Thoracic aorta (tissue), 2 donors: ENCODE measurements around the gene NADK. TPM values are rescaled to one million over a fixed set of nuclear protein-coding genes. Genes with fewer than 3 reads are reported as not detected.
A peak's percentile ranks its signal among the peaks of the same experiment; 100 is the strongest.
"Not testable (repeated sequence)": the region's sequence is repeated elsewhere in the genome, so short reads cannot be mapped to it uniquely, and the experiment has no call there.

Experiments
- ATAC-seq: fragments of 150-250 bp; one replicate; pipeline ENCODE4 v1.8.0; 2017; ENCODE audit warnings: low read depth; ENCODE audit not compliant: insufficient number of reproducible peaks, low FRiP score
- DNase-seq: peaks from one replicate; pipeline ENCODE4 v3.0.0-alpha.2; 2020; ENCODE audit warnings: low spot score
- H3K27ac ChIP-seq, 2 donors: fragments of 200-600 bp; sonication (generic); 1 replicate in 1 of 2; 2 replicates in 1 of 2; pipeline ENCODE4 v1.5.1; 2016; ENCODE audit warnings: mild to moderate bottlenecking in 2 of 2, moderate library complexity in 2 of 2
- H3K27me3 ChIP-seq: fragments of 200-600 bp; sonication (generic); replicated peaks from 2 replicates; pipeline ENCODE4 v1.6.0; 2016; ENCODE audit warnings: mild to moderate bottlenecking; ENCODE audit not compliant: insufficient read depth
- H3K36me3 ChIP-seq: fragments of 200-600 bp; sonication (generic); one replicate; pipeline ENCODE4 v1.5.1; 2016
- H3K4me1 ChIP-seq, 2 donors: fragments of 200-600 bp; sonication (generic); 1 replicate in 1 of 2; 2 replicates in 1 of 2; pipeline versions ENCODE4 v1.5.1 to v1.6.0; 2016; ENCODE audit warnings: low read depth in 2 of 2, mild to moderate bottlenecking in 1 of 2; ENCODE audit not compliant: control insufficient read depth in 1 of 2
- H3K4me3 ChIP-seq: fragments of 200-600 bp; sonication (generic); 2 replicates; pipeline ENCODE4 v1.5.1; 2016; ENCODE audit warnings: mild to moderate bottlenecking
- H3K9me3 ChIP-seq: fragments of 200-600 bp; sonication (generic); 2 replicates; pipeline ENCODE4 v1.5.1; 2016
- CTCF ChIP-seq: fragments of 200-600 bp; sonication (generic); IDR thresholded peaks from one replicate; pipeline ENCODE4 v1.5.1; 2019; ENCODE audit warnings: antibody characterized with exemption
- total RNA-seq, 2 donors: library from RNA; depleted of rRNA; stranded (reverse); fragments of >200 nt; gene quantifications; one replicate each; pipeline versions ENCODE4 v1.1.0 to v1.2.3, GENCODE V29; 2016

The NADK gene
- total RNA-seq, 2 donors from 2014 or later: 91.9 to 110 TPM

GRCh38 chr1:1752636-1753606 lies 25.3 kb downstream of the NADK start:
- DNase-seq (no peak), ATAC-seq (no peak)
- Histone ChIP-seq H3K36me3 (peaks cover 48% of the 10 kb centered on the region), H3K4me1 (no peaks in the 10 kb centered on the region), H3K27ac (no peak overlapping the region), H3K4me3 (no peak overlapping the region), H3K27me3 (no peaks in the 10 kb centered on the region), H3K9me3 (no peaks in the 10 kb centered on the region)
- no peak for TF ChIP-seq CTCF

- H3K4me3 ChIP-seq: no peak overlapping the region
- H3K27me3 ChIP-seq: no peaks in the 10 kb centered on the region
- DNase-seq: no peak
- no peak for ATAC-seq
- TF ChIP-seq CTCF: no peak
- peaks cover 44% of the 10 kb centered on the region for H3K36me3 ChIP-seq
- no peaks in the 10 kb centered on the region for H3K9me3 ChIP-seq
- no peaks in the 10 kb centered on the region for H3K4me1 ChIP-seq
- no peak overlapping the region for H3K27ac ChIP-seq
Measured at GRCh38 chr1:1752190-1752589, 26.1 kb downstream of the NADK start.

- not testable (repeated sequence) for H3K4me3 ChIP-seq, H3K27me3 ChIP-seq, DNase-seq, H3K27ac ChIP-seq, H3K4me1 ChIP-seq, H3K9me3 ChIP-seq, ATAC-seq
- H3K36me3 ChIP-seq: peaks cover 25% of the 10 kb centered on the region
Measured at GRCh38 chr1:1749941-1750340, 28.3 kb downstream of the NADK start.

GRCh38 chr1:1748686-1749321 lies 29.5 kb downstream of the NADK start:
- ATAC-seq: no peak
- H3K9me3 ChIP-seq: no peaks in the 10 kb centered on the region
- H3K4me3 ChIP-seq: no peak overlapping the region
- peaks cover 13% of the 10 kb centered on the region for H3K36me3 ChIP-seq
- no peak for DNase-seq
- no peaks in the 10 kb centered on the region for H3K4me1 ChIP-seq
- no peak for TF ChIP-seq CTCF
- H3K27ac ChIP-seq: no peak overlapping the region
- H3K27me3 ChIP-seq: no peaks in the 10 kb centered on the region

- H3K9me3 ChIP-seq, DNase-seq, H3K4me3 ChIP-seq, H3K4me1 ChIP-seq, H3K36me3 ChIP-seq, H3K27me3 ChIP-seq: not testable (repeated sequence)
- H3K27ac ChIP-seq: peak overlapping the region; percentile 41 to 78
- peak; percentile 89 for ATAC-seq
Measured at GRCh38 chr1:1746566-1746909, 31.7 kb downstream of the NADK start.

GRCh38 chr1:1745651-1746565 lies 32.4 kb downstream of the NADK start:
- H3K27me3 ChIP-seq, DNase-seq, H3K4me1 ChIP-seq, H3K36me3 ChIP-seq, H3K9me3 ChIP-seq, H3K4me3 ChIP-seq: not testable (repeated sequence)
- peak overlapping the region; percentile 41 to 78 for H3K27ac ChIP-seq
- ATAC-seq: peak; percentile 67

GRCh38 chr1:1742529-1742928 lies 35.7 kb downstream of the NADK start:
- H3K4me1 ChIP-seq, H3K27me3 ChIP-seq, DNase-seq, H3K27ac ChIP-seq, H3K9me3 ChIP-seq, ATAC-seq, H3K4me3 ChIP-seq, H3K36me3 ChIP-seq: not testable (repeated sequence)

GRCh38 chr1:1741013-1741412 lies 37.3 kb downstream of the NADK start:
- peak overlapping the region in 1 of 2 donors; percentile 63 for H3K27ac ChIP-seq
- not testable (repeated sequence) for H3K36me3 ChIP-seq, H3K4me1 ChIP-seq, H3K27me3 ChIP-seq, H3K4me3 ChIP-seq, DNase-seq, H3K9me3 ChIP-seq
- peak; percentile 81 for ATAC-seq

GRCh38 chr1:1738799-1739337 lies 39.4 kb downstream of the NADK start:
- not testable (repeated sequence) for H3K27me3 ChIP-seq, DNase-seq, H3K4me3 ChIP-seq, H3K4me1 ChIP-seq, ATAC-seq, H3K9me3 ChIP-seq, H3K27ac ChIP-seq, H3K36me3 ChIP-seq
